ENCODE results near the gene DUSP2.
A peak's percentile ranks its signal among the peaks of the same experiment; 100 is the strongest.

DUSP2 gene

GRCh38 chr2:96145036-96145847 is at the start of gene DUSP2:
Gene DUSP2, minus strand, starts transcription at chr2:96145440. Its CDS starts 86 bp downstream, at chr2:96145354.
- DNase-seq, result peak; percentile 5 to 93 (median 91)

- no peak for DNase-seq
These were observed 46.9 kb upstream of the DUSP2 start for GRCh38 chr2:96191937-96192670.

- DNase-seq, result no peak
These were observed 43.7 kb upstream of the DUSP2 start for GRCh38 chr2:96188821-96189526.

- DNase-seq, result no peak
These were observed 41.3 kb upstream of the DUSP2 start for GRCh38 chr2:96186562-96186961.

- DNase-seq, result no peak
These were observed 40.3 kb upstream of the DUSP2 start for GRCh38 chr2:96185516-96185915.

GRCh38 chr2:96184989-96185388 is 39.7 kb upstream of the DUSP2 start:
- DNase-seq, result no peak

- DNase-seq, result no peak
These were observed 38.9 kb upstream of the DUSP2 start for GRCh38 chr2:96184188-96184587.

GRCh38 chr2:96181529-96181928 is 36.3 kb upstream of the DUSP2 start:
- no peak for DNase-seq

- no peak for DNase-seq
These were observed 35.3 kb upstream of the DUSP2 start for GRCh38 chr2:96180521-96180920.

- no peak for DNase-seq
These were observed 34.8 kb upstream of the DUSP2 start for GRCh38 chr2:96180002-96180401.

- DNase-seq, result no peak
These were observed 31.4 kb upstream of the DUSP2 start for GRCh38 chr2:96176661-96177060.

GRCh38 chr2:96175951-96176350 is 30.7 kb upstream of the DUSP2 start:
- DNase-seq, result no peak

GRCh38 chr2:96174251-96175144 is 29.3 kb upstream of the DUSP2 start:
- DNase-seq, result peak; percentile 51 to 80 (median 56)

- no peak for DNase-seq
These were observed 26.6 kb upstream of the DUSP2 start for GRCh38 chr2:96171831-96172230.

- DNase-seq, result no peak
These were observed 25.4 kb upstream of the DUSP2 start for GRCh38 chr2:96170626-96171025.

GRCh38 chr2:96169868-96170507 is 24.7 kb upstream of the DUSP2 start:
- DNase-seq, result no peak

GRCh38 chr2:96167407-96168013 is 22.3 kb upstream of the DUSP2 start:
- peak in 2 of 3 experiments; percentile 49 to 80 for DNase-seq

GRCh38 chr2:96164459-96165184 is 19.4 kb upstream of the DUSP2 start:
- no peak for DNase-seq

- DNase-seq, result no peak
These were observed 18.7 kb upstream of the DUSP2 start for GRCh38 chr2:96163768-96164429.

- DNase-seq, result no peak
These were observed 18.2 kb upstream of the DUSP2 start for GRCh38 chr2:96163415-96163767.

All from NCI-H1417 (cell line).